HG03575 (cell line): Measurements from ENCODE around the gene PDZK1.
"Not testable (repeated sequence)": the region's sequence is repeated elsewhere in the genome, so short reads cannot be mapped to it uniquely, and the experiment has no call there.

Experiments used
- ATAC-seq: cut with Tn5 transposase; IDR thresholded peaks from one replicate; pipeline ENCODE4 v1.9.1; 2021; ENCODE audit not compliant: unreplicated experiment, insufficient number of reproducible peaks, low FRiP score; ENCODE audit errors: extremely low read depth

PDZK1 gene

DNA sequence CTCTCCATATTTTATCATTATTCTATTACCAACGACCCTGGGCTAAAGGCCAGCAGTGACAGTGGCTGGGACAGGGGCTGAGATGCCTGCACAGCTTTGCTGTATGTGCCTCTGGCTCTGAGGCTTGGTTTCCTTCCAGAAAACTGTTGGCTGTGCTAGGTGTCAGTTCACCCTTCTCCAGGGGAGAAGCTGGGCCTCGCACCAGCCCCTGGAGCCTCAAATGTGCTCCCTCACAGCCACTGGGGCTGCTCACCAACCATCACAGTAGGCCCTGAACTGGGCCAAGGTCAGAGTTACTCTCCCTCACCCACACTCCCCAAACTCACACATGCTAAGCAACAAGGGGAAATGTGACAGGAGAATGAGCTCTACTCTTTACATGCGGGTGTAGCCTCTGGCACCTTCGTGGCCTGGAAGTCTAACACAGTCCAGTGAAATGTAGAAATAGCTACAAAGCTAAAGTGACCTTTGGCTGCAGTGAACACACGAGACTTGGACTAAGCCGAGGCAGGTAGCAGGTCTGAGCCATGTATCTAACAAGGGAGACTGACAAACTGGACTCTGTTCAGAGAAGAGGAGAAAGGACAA, 7.5 kb upstream of the PDZK1 start:
- ATAC-seq, result no peak

DNA sequence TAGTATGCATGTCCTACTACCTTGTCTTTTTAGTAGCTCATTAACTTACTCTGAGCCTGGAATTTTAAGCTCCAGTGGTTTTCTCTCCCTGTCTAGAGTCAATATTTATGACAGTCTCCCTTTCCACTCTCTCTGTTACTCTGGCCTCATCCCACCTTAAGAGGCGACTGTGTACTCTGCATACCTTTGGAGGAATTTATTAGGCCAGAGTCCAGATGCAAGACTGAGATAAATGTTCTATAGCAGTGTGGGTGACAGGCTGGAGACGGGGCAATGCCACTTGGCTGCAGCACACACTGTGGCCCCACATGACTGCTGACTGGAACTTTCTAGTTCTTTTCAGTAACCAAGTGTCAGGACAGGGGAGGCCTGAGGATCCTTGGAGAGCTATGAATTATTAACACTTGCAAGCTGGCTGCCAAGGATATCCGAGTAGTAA, 4.1 kb upstream of the PDZK1 start:
- no peak for ATAC-seq

DNA sequence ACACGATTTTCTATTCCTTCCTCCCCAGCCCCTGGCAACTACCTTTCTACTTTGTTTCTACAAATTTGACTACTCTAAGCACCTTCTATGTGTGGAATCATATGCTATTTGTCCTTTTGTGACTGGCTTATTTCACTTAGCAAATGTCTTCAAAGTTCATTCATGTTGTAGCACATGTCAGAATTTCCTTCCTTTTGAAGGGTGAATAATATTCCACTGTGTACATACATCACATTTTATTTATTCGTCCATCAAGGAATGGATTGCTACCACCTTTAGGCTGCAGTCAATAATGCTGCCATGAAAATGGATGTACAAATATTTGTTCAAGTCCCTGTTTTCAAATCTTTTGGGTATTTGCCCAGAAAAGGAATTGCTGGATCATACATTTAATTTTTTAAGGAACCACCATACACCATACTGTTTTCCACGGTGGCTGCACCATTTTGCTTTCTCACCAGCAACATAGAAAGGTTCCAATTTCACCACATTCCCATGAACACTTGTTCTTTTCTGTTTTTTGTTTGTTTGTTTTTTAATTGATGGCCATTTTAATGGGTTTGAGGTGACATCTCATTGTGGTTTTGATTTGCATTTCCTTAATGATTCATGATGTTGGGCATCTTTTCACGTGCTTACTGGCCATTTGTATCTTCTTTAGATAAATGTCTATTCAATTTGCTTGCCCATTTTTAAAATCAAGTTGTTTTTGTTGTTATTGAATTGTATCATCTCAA, 3.3 kb upstream of the PDZK1 start:
- ATAC-seq, result no peak

DNA sequence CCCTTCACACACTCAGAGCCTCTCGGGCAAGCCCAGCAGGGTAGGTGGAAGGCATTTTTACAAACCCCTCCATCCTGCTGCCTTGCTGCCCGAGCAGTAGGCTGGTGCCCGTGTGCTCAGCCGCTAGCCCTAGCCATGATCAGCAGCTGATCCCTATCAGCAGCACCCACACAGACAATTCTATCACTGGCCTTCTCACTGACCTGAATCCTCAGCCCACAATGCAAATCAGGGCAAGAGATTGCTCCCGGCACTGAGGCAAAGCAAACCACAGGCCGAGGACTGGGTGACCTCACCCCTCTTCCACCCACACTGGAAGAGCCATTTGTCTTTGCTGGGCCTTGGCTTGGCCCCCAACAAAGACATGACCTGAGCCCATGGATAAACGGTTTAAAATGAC, 895 bp upstream of the PDZK1 start:
- no peak for ATAC-seq

GRCh38 chr1:145706086-145706664, 993 bp downstream of the PDZK1 start:
- ATAC-seq, result no peak

DNA sequence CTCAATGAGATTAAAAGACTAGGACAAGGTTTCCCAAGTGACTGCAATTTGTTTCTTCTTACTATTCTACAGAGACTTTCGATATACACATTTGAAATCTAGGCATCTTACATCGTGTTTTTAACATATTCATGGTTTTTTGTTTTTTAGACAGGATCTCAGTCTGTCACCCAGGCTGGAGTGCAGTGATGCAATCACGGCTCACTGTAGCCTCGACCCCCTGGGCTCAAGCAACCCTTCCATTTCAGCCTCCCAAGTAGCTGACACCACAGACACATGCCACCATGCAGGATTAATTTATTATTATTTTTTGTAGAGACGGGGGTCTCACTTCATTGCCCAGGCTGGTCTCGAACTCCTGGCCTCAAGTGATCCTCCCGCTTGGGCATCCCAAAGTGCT, 1.5 kb downstream of the PDZK1 start:
- no peak for ATAC-seq

- no peak for ATAC-seq
Observed at GRCh38 chr1:145702826-145703225, 4.3 kb downstream of the PDZK1 start.

DNA sequence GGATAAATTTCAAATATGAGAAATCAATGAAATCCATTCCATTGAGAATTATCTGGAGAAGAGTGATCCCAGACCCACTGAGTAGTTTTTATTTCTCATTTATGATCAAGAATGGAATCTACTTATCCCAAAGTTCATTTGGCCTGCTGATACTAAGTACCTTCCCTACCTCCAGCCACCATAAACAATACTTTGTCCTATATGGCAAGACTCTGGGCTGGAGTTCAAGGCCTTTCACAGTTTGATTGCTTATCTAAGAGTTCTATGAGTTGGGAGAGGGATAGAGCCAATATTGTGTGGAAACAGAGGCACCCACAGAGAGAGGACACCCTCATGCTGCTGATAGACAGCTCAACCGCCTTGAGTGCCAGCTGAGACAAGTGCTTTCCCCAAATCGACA, 5.1 kb downstream of the PDZK1 start:
- ATAC-seq, result no peak

GRCh38 chr1:145701306-145701862, 5.8 kb downstream of the PDZK1 start:
- ATAC-seq, result no peak

DNA sequence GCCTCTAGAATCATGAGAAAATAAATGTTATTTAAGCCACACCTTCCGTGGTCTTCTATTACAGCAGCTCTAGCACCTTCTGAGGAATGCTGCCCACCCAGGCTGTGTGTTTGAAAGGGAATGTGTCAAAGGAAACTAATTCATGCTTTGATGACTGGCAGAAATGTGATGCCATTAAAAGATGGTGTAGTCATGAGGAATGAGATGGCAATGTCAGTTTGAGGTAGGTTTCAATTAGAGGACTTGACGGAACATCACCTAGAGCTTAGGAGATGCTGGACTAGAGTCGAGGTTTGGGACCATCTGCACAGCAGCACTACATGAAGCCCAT, 10.6 kb downstream of the PDZK1 start:
- ATAC-seq, result no peak

DNA sequence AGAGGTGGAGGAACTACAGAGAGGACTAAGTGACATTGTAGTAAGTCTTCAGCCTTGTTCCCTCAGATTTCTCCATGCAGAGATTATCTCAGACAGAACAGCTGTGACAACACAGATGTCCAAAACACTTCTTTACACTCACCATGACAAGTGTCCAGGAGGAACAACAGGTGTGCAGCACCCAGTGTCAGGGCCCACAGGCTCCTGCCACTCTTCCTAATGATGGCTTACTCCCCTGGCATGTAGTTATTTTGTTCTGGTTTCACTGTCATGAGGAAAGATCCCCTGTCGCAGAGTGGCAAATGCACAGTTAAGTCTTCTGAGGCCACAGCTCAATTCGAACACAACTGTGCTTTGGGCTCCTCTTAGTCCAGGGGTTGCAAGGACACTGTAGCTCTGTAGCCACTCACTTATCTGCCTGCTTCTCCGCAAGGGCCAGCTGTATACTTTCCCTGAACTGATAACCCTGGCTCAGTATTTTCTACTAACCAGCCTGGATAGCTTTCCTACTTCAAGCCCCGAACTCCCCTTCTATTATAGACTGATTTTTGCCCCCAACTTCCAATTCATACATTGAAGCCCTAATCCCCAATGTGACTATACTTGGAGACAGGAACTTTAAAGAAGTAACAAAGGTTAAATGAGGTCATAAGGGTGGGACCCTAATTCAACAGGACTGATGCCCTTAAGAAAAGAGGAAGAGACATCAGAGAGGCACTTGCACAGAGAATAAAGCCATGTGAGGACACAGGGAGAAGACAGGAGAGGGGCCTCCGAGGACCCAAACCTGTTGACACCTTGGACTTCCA, 11.1 kb downstream of the PDZK1 start:
- ATAC-seq, result no peak

DNA sequence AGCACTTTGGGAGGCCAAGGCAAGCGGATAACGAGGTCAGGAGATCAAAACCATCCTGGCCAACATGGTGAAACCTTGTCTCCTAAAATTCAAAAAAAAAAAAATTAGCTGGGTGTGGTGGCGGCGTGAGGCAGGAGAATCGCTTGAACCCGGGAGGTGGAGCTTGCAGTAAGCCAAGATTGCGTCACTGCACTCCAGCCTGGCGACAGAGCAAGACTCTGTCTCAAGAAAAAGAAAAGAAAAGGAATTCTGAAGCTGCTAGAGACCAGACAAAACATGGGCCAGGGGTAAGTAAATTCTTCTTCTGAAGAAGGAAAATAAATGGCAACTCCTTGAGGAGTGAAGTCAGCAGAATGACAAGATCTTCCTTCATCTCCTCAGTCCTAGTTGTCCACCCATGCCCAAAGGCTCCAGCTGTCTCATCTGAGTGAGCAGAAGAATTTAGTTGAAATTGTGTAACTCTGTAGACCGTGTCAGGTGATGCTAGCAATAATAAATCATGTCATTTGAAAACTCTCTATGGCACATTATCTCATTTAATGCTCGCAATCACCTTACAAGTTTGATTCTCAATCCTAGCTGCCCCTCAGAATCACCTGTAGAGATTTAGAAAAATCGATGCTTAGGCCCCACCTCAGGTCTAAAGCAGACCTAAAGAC, 14.3 kb downstream of the PDZK1 start:
- no peak for ATAC-seq

DNA sequence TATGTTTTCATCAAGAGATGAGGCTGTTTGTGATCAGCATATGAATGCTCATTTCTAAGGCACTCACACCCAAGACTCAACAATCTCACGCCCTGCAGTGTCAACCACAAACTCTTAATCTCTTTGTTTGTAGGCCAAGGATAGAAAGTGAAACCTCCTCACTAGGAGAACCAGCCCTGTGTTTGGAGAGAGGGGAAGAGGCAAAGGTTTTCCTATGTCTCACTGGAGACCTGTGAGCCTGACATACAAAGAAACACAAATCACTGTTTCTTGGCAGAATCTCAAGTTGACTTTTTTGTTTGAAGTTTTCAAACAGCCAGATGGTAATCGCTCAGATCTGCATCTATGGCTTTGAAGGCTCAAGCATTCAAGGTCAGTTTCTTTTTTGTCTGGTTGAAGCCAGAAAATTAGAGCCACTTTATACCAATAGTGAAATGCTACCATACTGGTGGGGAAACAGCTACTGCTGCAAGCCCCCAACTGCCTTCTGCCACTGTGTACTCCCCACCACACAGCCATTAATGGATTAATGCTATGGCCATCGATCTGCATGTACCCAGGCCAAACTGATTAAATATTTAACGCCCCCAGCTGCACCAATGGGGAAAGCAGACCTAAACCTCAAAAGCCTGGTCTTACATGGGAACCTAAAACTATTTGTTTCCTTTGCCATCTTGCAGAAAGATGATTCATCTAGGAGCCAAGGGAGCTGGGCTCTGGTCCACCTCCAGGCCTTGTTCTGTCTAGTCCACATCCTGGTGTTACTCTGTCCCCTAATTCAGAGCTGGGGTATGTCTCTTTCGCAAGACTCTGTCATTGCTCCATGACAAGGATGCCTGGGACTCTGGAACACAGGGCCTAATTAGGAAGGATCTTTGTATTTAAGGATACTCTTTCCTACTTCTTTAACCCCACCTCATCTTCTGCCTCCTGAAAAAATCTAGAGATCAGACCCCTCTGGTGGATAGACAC, 16.3 kb downstream of the PDZK1 start:
- no peak for ATAC-seq

DNA sequence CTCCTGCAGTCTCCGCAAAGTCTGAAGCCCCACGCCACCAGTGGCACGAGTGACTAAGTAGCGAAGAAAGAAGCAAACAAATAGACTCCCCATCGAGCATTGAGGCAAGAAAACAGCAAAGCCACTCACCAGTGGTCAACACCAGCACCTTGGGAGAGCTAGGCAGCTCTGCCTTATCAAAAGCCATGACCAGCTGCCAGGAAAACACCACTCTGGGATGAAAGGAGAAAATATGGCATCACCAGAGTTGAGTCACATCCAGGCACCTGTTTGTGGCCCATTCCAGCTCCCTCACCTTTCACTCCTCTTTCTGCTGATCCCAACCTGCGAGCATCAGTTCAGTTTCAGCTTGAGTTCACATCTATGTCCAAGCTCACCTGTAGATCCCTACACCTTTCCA, 17.2 kb downstream of the PDZK1 start:
- no peak for ATAC-seq

DNA sequence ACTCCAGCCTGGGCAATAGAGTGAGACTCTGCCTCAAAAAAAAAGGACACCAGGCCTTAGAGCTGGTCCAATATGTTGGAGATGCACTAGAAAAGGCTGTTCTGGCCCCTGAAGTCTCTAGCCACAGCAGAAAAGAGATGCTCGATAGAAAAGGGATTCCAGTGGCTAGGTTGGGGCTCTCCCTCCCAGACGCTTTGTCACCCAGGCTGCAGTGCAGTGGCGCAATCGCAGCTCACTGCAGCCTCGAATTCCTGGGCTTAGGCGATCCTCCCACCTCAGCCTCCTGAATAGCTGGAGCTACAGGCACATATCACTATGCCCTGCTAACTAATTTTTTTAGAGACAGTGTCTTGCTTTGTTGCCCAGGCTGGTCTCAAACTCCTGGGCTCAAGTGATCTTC, 18.2 kb downstream of the PDZK1 start:
- ATAC-seq, result no peak

DNA sequence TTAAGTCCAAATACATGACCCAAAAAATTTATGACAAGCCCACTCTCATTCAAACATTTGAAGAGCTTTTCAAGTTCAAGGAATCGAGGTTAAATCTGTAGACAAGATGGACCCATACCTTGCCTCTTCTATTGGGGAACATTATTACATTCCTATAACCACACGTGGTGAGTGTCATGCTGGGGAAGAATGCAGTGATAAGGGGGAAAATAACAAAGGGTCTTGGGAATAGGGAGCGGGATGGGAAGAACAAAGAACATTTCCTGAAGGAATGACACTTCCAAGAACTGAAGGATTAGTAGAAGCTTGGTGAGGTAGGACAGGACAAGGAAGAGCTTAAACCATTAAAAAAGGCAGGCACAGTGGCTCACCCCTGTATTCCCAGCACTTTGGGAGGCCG, 18.8 kb downstream of the PDZK1 start:
- no peak for ATAC-seq

DNA sequence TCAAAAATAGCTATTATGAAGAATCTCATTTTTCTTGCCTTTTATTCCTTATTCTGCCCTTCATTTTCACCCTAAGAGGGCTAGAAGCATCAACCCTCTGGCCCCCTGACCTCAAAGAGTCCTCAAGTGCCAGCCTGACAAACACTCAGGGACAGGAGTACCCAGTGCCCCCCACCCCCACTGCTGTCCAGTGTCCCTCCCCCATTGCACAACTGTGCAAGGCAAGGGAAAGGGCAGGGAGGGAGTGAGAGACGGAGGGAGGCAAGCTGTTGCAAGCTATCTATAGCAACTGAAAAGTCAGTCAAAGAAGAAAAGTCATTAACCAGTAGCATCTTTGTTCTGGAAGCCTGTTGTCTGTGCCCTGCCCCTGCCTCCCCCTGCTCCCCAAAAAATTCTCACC, 21.1 kb downstream of the PDZK1 start:
- ATAC-seq, result not testable (repeated sequence)

- not testable (repeated sequence) for ATAC-seq
Observed at GRCh38 chr1:145684858-145685257, 22.3 kb downstream of the PDZK1 start.
